GM19193 (cell line): ENCODE data around the gene ERFL.

Source experiments
- POLR2A ChIP-seq: IDR thresholded peaks from 4 replicates; pipeline ENCODE4 v1.6.1; 2011; ENCODE audit not compliant: insufficient read depth, insufficient read length; ENCODE audit errors: extremely low read depth

ERFL gene

DNA sequence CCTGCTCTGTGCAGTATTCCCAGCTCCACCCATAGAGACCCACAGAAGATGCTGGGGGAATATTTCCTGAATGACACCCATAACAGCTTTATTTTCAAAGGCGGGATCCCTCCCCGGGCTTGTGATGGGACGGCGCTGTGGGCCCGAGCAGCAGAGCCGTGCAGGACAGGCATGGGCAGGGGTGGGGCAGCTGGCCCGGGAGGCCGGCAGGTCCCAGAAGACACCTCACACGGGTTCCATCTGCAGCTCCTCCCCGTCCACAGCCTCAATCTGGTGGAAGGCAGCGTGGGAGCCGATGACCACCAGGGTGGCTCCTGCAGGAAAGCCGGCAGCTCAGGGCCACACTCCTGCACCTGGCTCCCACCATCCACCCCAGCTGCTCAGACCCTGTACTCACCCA, 28.4 kb upstream of the ERFL start:
- TF ChIP-seq POLR2A = no peak

DNA sequence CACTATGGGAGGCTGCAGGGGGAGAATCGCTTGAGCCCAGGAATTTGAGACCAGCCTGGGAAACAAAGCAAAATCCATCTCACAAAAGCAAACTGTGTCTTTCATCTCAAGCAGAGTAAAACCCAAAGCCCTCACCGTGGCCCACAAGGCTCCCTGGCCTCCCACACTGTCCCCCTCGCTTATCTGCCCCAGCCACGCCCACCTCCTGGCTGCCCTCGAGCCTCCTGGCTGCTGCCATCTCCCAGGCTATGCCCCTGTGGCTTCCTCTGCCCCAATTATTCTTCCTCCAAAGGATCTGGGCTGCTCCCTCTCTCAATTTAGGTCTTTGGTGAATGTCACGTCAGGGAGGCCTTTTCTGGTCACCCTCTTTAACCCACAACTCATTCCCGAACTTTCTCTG, 27.3 kb upstream of the ERFL start:
- no peak for TF ChIP-seq POLR2A

DNA sequence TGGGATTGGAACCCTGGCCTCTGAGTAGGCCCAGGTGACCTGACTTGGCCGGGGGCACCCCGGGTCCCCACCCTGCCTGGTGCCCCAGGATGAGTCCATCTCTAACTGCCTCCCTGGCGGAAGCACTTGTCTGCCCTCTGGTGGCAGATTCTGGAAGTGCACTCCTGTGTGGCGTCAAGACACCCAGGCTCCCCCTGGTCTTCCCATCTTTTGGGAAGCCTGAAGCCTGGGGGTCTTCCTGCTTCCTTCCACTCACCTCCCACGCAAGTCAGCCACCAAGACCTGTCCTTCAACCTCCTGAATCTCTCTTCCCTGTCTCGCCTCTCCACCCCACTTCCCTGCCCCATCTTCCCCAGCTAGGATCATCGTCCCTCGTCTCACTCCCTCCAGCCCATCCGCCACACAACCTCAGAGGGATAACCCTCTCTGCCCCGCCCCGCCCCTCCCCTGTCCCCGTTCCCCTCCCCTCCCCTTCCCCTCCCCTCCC, 23.5 kb upstream of the ERFL start:
- TF ChIP-seq POLR2A = no peak

DNA sequence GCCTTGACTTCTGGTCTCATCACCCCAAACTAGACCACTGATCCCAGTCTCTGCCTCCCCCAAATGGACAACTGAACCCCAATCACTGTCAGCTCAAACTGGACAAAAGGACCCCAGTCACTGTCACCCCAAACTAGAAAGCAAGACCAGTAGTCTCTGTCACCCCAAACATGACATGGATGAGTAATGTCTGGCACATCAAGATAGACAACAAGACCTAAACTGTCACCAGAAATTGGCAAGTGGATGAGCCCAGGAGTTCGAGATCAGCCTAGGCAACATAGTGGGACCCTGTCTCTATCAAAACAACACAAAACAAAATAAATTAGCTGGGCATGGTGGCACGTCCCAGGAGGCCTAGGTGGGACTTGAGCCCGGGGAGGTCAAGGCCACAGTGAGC, 18.8 kb upstream of the ERFL start:
- no peak for TF ChIP-seq POLR2A

DNA sequence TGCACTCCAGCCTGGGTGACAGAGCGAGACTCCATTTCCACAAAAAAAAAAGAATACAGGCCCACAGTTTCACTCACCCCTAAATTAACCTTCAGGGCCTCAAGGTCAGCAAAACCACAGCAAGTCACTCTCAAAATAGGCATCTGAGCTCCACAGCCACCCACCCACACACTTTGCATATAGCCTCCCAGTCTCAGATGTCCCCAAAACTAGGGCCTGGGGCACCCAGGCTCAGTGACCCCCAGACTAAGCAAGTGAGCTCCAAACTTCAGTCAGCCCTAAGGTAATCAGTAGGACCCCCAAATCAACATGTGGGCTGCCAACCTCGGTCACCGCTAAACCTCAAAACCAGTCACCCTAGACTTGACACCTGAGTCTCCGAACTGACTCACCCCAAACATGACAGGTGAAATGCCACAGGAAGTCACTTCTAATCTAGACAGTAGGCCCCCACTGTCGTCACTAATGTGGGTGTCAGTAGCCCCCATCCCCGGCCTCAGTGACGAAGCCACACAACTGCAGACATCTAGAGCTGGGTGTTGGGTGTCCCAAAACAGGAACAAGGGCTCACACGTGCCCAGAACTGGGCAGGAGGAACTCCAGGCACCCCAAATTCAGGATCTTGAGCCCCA, 17.0 kb upstream of the ERFL start:
- peak; percentile 30 for TF ChIP-seq POLR2A

DNA sequence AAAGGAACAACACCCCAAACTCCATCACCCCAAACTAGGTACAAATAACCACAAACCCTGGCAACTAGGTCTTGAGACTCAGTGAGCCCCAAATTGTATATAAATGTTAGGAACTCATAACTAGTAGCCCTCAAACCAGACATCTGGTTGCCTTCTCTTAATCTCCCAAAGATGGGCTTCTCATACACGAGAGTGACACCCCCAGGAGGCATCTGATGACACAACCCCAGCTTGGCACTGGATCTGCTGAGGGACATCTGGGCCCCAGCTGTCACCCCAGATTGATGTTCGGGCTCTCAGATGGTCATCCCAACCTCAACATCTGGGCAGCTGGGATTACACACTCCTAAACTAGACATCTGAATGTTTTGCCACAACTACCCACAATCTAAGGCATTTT, 16.1 kb upstream of the ERFL start:
- no peak for TF ChIP-seq POLR2A

DNA sequence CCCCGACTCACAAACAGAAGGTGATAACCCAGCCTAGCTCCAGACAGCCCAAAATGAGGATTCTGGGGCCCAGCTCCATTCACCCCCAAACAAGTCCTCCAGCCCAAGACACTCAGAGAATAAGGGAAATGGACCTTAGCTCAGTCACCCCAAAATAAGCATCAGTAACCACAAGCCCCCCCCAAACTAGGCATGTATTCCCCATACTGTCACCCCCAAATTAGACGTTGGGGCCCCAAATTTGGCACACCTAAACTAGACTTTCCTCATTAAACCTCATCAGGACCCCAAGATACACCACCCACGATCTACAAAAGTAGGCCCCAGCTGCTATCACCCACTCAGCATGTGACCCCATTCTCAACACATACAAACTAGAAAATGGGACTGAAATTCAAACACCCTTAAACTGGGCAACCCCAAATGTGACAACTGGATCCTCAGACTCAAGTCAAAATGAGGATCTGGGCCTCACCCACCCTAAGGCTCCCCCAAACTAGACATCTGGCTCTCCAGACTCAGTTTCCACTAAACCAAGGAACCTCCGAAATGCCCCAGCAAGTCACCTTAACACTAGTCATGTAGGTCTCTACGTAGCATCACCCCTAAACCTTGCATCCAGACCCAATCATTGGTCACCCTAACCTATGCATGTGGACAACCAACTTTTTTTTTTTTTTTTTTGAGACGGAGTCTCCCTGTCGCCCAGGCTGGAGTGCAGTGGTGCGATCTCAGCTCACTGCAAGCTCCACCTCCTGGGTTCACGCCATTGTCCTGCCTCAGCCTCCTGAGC, 13.4 kb upstream of the ERFL start:
- TF ChIP-seq POLR2A = no peak

DNA sequence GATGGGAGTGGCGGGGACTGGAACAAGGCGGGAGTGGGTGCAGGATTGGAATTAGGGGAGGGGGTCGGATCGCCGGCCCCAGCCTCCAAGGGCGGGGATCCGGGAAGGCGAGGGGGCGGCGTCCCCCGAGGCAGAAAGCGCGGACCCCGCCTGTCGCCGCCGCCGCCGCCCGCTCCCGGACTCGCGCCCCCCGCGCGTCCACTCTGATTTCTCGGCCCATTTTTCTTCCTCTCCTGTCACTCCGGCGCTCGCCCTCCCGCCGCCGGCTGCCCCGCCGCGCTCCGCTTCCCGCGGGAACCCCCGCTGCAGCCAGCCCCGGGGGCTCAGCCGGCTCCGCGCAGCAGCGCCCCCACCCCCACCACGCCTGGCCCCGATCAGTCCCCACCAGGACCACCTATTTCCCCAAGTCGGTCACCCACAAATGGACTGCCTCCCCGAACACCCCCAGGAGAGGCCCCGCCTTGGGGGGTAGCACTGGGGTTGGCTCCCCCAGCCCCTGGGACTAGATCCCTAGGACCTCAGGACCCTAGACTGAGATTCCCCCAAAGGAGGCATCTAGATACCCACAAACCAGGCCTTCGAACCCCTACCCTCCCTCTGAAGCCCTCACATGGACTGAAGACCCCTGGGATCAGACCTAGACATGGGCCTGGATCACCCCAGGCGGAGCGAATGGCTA, 12.6 kb upstream of the ERFL start:
- no peak for TF ChIP-seq POLR2A

DNA sequence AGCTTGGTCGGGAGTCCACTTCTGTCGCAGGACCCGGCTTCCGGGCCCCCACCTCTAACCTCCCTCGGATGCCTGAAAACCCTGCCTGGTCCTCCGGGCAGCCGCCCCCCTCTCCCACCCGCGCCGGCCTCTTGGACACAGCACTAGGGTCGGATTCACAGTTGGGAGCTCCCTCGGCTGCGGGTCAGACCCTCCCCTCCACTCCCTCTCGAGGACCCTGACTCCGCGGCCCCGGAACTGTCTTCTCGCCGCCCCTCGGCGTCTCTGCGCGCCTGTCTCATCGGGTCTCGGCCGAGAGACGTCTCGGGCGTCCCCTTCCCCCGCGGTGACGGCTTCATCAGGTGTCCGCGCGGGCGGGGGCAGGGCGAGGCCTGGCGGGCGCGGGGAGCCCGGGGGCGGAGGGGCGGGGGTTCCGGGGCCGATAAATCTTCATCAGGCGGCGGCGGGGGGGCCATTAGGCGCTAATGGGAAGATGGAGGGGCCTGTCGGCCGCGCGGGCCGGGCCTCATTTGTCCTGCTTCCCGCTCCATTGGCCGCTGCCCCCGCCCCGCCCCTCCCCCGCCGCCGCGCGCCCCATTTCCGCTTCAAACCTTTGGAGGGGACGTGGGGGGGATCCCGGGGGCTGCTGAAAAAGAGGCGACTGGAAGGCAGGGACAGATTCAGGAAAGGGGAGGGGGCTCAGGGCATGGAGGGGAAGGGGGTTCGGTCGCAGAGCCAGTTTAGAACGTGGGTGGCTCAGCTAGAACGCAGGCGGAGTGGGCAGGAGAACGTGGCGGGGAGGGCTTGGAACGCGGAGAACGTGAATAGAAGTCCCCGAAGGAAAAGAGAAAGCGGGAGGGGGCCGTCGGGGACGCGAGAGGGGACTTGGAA, 11.8 kb upstream of the ERFL start:
- no peak for TF ChIP-seq POLR2A

DNA sequence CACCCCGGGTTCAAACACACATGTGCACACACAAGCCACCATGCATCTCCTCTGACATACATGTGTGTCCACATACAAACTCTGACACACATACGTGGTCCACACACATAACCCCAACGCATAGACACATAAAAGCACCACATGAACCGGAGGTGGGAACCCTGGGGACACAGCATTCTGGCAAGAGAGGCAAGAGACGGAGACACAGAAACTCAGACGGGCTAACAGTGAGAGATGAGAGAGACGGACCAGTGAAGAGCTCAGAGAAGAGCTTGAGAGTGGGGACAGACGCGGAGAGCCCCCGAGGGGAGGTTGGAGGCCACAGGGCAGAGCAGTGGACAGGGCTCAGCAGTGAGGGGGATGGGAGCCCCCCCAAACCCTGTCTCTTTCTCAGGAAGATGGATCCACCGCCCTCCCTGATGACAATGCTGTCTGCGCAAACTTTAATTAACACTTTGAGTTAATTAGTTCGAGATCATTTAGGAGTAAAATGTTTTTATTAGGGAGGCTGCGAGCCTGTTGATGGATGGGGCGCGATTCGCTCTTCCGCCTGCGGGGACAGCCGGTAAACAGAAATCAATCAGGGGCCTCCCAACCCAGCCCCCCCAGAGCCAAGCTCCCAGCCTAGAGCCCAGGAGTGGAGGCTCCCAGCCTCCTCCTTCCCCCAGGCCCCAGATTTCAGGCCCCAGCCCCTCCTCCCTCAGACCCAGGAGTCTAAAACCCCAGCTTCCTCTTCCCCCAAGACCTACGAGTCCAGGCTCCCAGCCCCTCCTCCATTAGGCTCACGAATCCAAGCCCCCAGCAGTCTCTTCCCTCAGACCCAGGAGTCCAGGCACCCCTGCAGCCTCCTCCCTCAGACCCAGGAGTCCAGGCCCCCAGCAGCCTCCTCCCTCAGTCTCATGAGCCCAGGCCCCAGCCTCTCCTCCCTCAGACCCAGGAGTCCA, 9.5 kb upstream of the ERFL start:
- TF ChIP-seq POLR2A = no peak

DNA sequence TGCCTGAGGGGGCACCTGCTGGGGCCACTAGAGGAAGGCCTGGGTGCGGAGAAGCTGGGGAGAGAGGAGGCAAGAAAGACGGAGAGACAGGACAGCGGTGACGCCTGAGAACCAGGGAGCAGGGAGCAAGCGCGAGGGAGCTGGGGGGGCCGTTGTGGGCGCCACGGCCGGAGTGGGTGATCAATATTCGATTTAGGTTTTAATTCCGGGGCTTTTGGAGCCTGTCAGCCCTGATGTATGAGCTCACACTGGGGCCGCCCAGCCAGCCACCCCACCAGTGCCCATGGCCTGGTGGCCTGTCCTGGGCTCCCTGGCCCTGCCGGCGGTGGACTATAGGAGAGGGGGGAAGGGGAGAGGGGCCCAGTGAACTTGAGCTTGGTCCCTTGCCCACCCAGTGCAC, 8.7 kb upstream of the ERFL start:
- TF ChIP-seq POLR2A = no peak

DNA sequence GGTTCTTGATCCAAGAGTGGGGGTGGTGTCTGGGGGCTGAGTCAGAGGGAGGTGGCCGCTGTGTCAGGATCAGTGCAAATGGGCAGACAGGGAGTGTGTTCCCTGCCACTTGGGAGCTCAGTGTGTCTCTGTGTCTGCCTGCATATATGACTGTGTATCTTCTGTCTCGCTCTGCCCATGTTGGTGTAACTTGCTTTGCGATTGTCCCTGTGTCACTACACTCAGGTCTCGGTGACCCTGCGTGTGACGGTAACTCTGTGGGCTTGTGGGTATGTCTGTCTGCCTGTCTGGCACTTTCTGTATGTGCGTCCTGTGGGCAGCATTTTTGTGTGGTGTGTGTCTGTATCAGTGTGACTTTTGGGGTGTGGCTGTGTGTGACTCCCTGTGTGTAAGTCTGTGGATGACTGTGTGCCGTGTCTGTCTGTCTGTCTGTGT, 8.2 kb upstream of the ERFL start:
- TF ChIP-seq POLR2A = no peak

DNA sequence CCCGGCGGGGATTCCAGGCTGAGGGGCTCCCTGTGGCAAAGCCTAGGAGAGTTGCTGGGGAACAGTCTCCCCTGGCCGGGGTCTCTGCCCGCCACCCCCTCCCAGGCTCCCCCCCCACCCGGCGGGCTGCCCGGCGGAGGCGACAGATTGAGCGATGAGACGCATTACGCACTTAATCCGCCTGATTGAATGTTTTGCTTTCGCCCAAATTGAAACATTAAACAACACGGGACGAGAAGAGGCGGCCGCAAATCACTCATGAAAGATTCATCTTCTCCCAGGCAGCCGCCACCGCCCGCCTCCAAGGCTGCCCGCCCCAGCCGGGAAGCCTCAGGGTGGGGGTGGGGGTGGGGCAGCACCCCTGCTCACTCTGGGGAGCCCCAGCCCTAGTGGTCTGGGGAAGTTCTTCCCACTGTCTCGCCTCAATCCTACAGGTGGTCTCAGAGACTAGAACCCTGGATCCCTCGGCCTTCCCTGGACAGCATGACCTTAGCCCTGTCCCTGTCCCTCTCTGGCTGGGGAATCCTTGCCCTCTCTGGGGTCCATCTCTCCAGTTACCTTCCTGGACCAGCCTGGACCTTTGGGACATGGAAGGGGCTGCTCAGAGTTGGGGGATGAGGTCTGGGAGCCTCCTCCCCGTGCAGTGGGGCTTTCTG, 7.6 kb upstream of the ERFL start:
- TF ChIP-seq POLR2A = no peak

DNA sequence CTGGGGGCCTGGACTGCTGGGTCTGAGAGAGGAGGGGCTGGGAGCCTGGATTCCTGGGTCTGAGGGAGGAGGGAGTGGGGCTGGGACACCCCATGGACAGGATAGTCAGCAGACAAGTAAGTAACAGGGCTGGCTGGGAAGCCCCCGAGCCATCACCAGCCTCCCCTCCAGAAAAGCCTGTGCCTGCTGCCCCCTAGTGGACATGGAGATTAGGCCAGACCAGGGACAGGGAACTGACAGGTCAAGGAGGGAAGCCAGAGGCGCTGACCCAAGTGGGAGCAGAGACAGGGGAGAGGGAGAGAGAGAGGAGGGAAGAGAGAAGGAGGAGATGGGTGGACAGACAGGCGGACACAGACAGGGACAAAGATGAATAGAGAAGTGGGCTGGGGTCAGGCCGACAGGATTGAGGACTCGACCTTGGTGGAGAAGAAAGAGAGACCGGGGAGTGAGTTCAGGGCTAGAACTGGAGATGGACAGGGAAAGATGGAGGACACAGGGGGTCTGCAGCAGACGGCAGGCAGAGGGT, 6.7 kb upstream of the ERFL start:
- no peak for TF ChIP-seq POLR2A
